NCI-H2227 (cell line): Measurements from ENCODE around the gene PTPN12.
"Not testable (repeated sequence)": the region's sequence is repeated elsewhere in the genome, so short reads cannot be mapped to it uniquely, and the experiment has no call there.

Source experiments
- DNase-seq: peaks from one replicate; lab custom pipeline; 2025; ENCODE audit not compliant: unreplicated experiment; lab: John Stamatoyannopoulos, UW

The PTPN12 gene

DNA sequence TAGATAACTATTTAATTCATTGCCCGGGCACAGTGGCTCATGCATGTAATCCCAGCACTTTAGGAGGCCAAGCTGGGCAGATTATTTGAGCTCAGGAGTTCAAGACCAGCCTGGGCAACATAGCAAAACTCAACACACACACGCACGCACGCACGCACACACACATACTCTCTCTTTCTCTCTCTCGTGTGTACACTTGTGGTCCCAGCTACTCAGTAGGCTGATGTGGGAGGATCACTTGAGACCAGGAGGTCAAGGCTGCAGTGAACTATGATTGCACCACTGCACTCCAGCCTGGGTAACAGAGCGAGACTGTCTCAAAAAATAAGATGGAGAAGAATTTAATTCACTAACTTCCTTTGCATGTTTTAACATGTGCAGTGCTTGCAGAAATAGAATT is 38.1 kb downstream of the PTPN12 start:
- DNase-seq, result no peak

- DNase-seq, result no peak
Observed at GRCh38 chr7:77576856-77577255, 39.8 kb downstream of the PTPN12 start.

GRCh38 chr7:77579797-77580196 is 42.7 kb downstream of the PTPN12 start:
- DNase-seq, result no peak

GRCh38 chr7:77580762-77581350 is 43.8 kb downstream of the PTPN12 start:
- DNase-seq, result no peak

DNA sequence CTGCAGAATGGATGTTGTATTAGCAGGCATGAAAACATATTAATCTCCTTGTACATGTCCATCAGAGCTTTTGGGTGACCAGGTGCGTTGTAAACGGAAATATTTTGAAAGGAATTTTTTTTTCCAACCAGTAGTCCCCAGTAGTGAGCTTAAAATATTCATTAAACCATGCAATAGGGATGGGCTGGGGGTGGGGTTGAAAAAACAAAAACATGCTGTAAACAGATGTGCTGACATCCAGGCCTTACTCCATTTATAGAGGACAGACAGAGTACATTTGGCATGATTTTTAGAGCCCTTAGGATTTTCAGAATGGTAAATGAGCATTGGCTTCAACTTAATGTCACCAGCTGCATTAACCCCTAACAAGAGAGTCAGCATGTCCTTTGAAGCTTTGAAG is 50.2 kb downstream of the PTPN12 start:
- DNase-seq, result no peak

- no peak for DNase-seq
Observed at GRCh38 chr7:77600952-77601351, 63.9 kb downstream of the PTPN12 start.

DNA sequence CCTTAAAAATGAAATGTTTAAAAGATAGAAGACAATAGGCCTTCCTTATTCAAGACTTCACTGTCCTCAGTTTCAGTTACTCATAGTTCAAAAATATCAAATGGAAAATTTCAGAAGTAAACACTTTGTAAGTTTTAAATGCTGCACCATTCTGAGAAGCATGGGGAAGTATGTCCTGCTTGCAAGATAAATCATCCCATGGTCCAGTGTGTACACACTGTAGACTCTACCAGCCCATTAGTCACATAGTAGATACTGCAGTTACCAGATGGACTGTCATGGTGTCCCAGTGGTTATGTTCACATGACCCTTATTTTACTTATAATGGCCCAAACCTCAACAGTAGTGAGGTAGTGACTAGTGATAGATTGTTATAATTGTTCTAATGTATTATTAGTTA is 69.5 kb downstream of the PTPN12 start:
- DNase-seq, result no peak

GRCh38 chr7:77619314-77619713 is 82.2 kb downstream of the PTPN12 start:
- no peak for DNase-seq

GRCh38 chr7:77626586-77627308 is 89.7 kb downstream of the PTPN12 start:
- no peak for DNase-seq

- no peak for DNase-seq
Observed at GRCh38 chr7:77627309-77627676, 90.2 kb downstream of the PTPN12 start.

GRCh38 chr7:77629797-77630196 is 92.7 kb downstream of the PTPN12 start:
- no peak for DNase-seq

DNA sequence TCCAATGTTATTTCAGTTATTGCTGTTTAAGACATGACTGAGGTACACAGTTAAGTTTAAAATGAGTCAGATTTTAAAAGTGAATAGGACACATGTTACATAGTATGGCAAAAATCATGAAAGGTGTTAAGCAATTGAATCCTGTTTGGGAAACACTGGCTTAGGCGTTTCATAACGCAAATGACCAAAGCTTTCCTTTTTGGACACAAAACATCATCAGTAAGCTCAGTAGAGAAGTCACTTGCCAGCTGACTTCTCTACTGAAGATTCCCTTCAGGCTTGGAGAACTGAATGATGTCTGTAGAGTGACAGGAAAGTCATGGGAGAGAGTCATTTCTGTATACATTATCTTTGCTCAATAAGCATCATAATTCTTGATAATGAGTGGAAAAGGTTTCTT is 94.7 kb downstream of the PTPN12 start:
- DNase-seq, result no peak

DNA sequence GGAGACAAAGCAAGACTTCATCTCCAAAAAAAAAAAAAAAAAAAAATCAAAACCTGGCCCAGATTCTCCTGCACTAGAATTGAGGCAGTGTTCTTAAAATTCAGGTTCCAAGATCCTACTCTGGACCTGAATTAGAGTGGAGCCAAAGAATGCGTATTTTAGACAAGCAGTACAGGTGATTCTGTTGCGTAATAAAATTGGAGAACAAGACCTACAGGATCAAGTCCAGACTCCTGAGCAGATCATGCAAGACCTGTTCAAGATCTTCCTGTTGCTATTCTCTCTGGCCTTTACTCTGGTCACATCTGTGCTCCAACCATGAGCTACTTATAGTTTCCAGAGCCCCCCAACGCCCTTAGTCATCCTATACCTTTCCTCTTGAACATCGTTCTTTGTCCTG is 107.7 kb downstream of the PTPN12 start:
- no peak for DNase-seq

DNA sequence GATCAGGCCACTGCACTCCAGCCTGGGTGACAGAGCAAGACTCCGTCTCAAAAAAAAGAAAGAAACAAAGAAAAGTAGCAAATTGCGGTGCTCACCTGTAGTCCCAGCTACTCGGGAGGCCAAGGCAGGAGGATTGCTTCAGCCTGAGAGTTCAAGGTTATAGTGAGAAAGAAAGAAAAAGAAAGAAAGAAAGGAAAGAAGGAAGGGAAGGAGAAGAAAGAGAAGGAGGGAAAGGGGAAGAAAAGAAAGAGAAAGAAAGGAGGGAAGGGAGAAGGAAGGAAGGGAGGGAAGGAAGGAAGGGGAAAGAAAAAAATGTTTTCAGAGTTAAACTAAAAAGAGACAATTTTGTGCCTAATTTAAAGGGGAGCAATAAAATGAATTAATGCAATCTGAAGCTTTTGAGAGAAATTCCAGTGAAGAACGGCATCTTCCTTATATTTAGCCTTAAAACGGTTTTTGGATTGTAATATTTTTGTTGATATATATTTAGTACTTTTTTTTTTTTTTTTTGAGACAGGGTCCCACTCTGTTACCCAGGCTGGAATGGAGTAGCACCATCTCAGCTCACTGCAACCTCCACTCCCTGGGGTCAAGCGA is 111.7 kb downstream of the PTPN12 start:
- DNase-seq, result no peak

GRCh38 chr7:77649716-77650349 is 112.7 kb downstream of the PTPN12 start:
- no peak for DNase-seq

GRCh38 chr7:77651575-77652162 is 114.6 kb downstream of the PTPN12 start:
- DNase-seq, result peak; percentile 61

DNA sequence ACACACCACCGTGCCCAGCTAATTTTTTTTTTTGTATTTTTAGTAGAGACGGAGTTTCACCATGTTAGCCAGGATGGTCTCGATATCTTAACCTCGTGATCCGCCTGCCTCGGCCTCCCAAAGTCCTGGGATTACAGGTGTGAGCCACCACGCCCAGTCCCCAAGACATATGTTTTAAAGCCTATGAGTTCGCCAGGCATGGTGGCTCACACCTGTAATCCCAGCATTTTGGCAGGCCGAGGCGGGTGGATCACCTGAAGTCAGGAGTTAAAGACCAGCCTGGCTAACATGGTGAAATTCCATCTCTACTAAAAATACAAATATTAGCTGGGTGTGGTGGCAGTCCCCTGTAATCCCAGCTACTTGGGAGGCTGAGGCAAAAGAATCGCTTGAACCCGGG is 115.7 kb downstream of the PTPN12 start:
- DNase-seq, result not testable (repeated sequence)

DNA sequence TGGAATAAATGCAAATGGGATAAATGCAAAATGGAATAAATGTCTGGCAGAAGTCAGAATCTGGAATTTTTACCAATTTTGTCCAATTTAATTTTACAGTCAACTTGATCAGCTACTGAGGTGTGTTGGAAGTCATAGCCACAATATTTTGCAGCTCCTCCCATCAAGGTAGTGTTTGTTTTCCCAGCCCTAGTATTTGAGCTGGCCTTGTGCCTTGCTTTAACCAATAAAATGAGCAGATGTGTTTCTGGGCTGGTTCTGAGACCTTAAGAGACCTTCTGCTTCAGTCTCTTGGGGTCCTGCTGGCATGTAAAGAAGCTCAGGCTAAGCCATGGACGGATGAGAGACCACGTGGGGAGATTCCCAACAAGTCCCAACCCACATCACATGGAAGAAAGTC is 116.5 kb downstream of the PTPN12 start:
- no peak for DNase-seq

GRCh38 chr7:77655356-77655755 is 118.3 kb downstream of the PTPN12 start:
- no peak for DNase-seq

DNA sequence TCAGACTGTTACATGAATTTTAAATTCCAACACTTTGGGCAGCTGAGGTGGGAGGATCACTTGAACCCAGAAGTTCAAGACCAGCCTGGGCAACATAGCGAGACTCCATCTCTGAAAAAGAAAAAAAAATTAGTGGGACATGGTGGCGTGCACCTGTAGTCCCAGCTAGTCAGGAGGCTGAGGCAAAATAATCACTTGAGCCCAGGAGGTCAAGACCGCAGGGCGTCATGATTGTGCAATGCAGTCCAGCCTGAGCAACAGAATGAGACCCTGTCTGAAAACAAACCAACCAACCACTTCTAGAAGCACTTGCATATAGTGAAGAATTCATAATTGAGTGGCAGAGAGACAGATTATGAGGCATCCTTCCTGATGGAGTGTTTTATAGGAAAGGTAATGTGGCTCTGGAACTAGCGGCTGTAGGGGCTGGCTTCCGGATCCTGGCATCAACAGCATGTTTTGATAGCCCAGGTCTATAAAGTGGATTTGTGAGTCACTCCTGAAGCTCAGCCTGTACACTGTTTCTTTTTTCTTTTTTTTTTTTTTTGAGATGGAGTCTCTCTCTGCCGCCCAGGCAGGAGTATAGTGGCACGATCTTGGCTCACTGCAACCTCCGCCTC is 118.9 kb downstream of the PTPN12 start:
- no peak for DNase-seq
